ENCODE measurements around the gene KLF14. TPM values are rescaled to one million over a fixed set of nuclear protein-coding genes. Genes with fewer than 3 reads are reported as not detected.
"Not testable (repeated sequence)": the region's sequence is repeated elsewhere in the genome, so short reads cannot be mapped to it uniquely, and the experiment has no call there.

The KLF14 gene
- total RNA-seq, 1 donor from 2014 or later, result 0.07 TPM

DNA sequence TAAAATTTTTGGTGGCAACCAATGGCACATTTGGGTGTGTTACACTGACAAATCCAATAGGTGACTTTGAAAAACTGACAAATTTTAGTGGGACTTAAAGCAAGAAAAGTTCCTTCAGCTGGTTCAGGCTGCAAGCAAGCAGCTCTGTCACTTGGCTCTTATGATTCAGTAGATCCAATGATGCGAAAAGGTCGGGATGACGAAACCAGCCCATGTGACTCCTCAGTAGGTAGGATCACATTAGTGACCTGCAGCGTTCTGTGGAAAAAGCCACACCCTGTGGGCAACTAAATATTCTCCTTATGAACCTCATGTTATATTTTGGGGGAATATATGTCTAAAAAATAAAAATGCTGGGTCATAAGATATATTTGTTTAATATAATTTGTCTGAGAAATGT is 34.3 kb downstream of the KLF14 start:
- Mint-ChIP-seq H3K36me3 (ENCODE audit: low read depth, unreplicated experiment) (no peaks in the 10 kb centered on the region), H3K4me3 (ENCODE audit: unreplicated experiment) (no peak overlapping the region), H3K27me3 (ENCODE audit: low read depth, unreplicated experiment) (peaks cover 5% of the 10 kb centered on the region), H3K4me1 (ENCODE audit: low read depth, unreplicated experiment) (no peaks in the 10 kb centered on the region), H3K27ac (ENCODE audit: unreplicated experiment) (no peak overlapping the region), H3K9me3 (ENCODE audit: unreplicated experiment) (peaks cover 2% of the 10 kb centered on the region)
- H2AFZ ChIP-seq (ENCODE audit: low read depth, low read length), result no peak overlapping the region
- H3K36me3 ChIP-seq (ENCODE audit: insufficient read depth, low read length), result no peaks in the 10 kb centered on the region
- DNase-seq (ENCODE audit: low read depth) (no peak), FAIRE-seq (no peak)
- no peak overlapping the region for H3K9ac ChIP-seq (ENCODE audit: low read length)
- TF ChIP-seq CTCF (IDR thresholded peaks at IDR 0.05; ENCODE audit: insufficient read depth, low read depth, low read length) (no peak), EZH2 (IDR thresholded peaks at IDR 0.05; ENCODE audit: insufficient read depth, low read length) (no peak)
- no peak overlapping the region for H3K27ac ChIP-seq (ENCODE audit: low read depth, low read length)
- no peaks in the 10 kb centered on the region for H3K79me2 ChIP-seq (ENCODE audit: insufficient read depth, low read length)
- H3K4me2 ChIP-seq (ENCODE audit: low read length), result no peak overlapping the region
- H3K4me1 ChIP-seq (ENCODE audit: insufficient read depth, low read length), result no peaks in the 10 kb centered on the region
- H3K9me3 ChIP-seq (ENCODE audit: insufficient read depth, low read depth, low read length), result no peaks in the 10 kb centered on the region
- no peak overlapping the region for H3K4me3 ChIP-seq (ENCODE audit: insufficient read depth, low read depth, low read length)
- H3K27me3 ChIP-seq (ENCODE audit: insufficient read depth, low read length), result peaks cover 3% of the 10 kb centered on the region
- H4K20me1 ChIP-seq (ENCODE audit: insufficient read depth, low read length), result no peaks in the 10 kb centered on the region

DNA sequence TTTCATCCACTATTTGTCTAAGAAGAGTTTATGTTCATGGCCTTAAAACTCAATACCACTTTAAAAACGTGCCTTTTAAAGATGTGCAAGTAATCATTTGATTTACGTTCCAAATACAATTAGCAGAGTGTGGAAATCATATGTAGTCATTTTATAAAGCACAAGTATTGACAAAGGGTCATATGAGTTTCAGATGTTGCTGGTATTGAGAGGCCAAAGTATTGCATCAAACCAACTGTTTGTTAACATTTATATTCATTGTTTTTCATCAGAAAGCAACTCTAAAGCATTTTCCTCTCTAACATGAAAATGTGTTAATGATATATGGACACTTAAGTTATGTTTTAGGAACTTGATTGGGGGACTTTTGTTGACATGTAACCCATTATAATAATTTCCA is 36.2 kb downstream of the KLF14 start:
- H3K4me3 ChIP-seq (ENCODE audit: insufficient read depth, low read depth, low read length), result no peak overlapping the region
- Mint-ChIP-seq H3K27me3 (ENCODE audit: low read depth, unreplicated experiment) (peaks cover 5% of the 10 kb centered on the region), H3K27ac (ENCODE audit: unreplicated experiment) (no peak overlapping the region), H3K36me3 (ENCODE audit: low read depth, unreplicated experiment) (no peaks in the 10 kb centered on the region), H3K9me3 (ENCODE audit: unreplicated experiment) (peaks cover 2% of the 10 kb centered on the region), H3K4me1 (ENCODE audit: low read depth, unreplicated experiment) (no peaks in the 10 kb centered on the region), H3K4me3 (ENCODE audit: unreplicated experiment) (no peak overlapping the region)
- TF ChIP-seq CTCF (IDR thresholded peaks at IDR 0.05; ENCODE audit: insufficient read depth, low read depth, low read length) (no peak), EZH2 (IDR thresholded peaks at IDR 0.05; ENCODE audit: insufficient read depth, low read length) (no peak)
- H3K27me3 ChIP-seq (ENCODE audit: insufficient read depth, low read length), result peaks cover 3% of the 10 kb centered on the region
- H4K20me1 ChIP-seq (ENCODE audit: insufficient read depth, low read length), result no peaks in the 10 kb centered on the region
- H3K36me3 ChIP-seq (ENCODE audit: insufficient read depth, low read length), result no peaks in the 10 kb centered on the region
- H3K79me2 ChIP-seq (ENCODE audit: insufficient read depth, low read length), result no peaks in the 10 kb centered on the region
- H3K9ac ChIP-seq (ENCODE audit: low read length), result no peak overlapping the region
- H2AFZ ChIP-seq (ENCODE audit: low read depth, low read length), result no peak overlapping the region
- H3K4me2 ChIP-seq (ENCODE audit: low read length), result no peak overlapping the region
- DNase-seq (ENCODE audit: low read depth), result no peak
- no peak overlapping the region for H3K27ac ChIP-seq (ENCODE audit: low read depth, low read length)
- FAIRE-seq, result no peak
- no peaks in the 10 kb centered on the region for H3K9me3 ChIP-seq (ENCODE audit: insufficient read depth, low read depth, low read length)
- no peaks in the 10 kb centered on the region for H3K4me1 ChIP-seq (ENCODE audit: insufficient read depth, low read length)

GRCh38 chr7:130695840-130696239 is 38.2 kb downstream of the KLF14 start:
- Histone ChIP-seq H3K36me3 (ENCODE audit: insufficient read depth, low read length) (no peaks in the 10 kb centered on the region), H3K9ac (ENCODE audit: low read length) (no peak overlapping the region), H3K79me2 (ENCODE audit: insufficient read depth, low read length) (no peaks in the 10 kb centered on the region), H3K4me2 (ENCODE audit: low read length) (no peak overlapping the region), H3K27me3 (ENCODE audit: insufficient read depth, low read length) (no peaks in the 10 kb centered on the region), H3K4me3 (ENCODE audit: insufficient read depth, low read depth, low read length) (no peak overlapping the region), H3K4me1 (ENCODE audit: insufficient read depth, low read length) (no peaks in the 10 kb centered on the region), H3K9me3 (ENCODE audit: insufficient read depth, low read depth, low read length) (no peaks in the 10 kb centered on the region), H4K20me1 (ENCODE audit: insufficient read depth, low read length) (no peaks in the 10 kb centered on the region), H2AFZ (ENCODE audit: low read depth, low read length) (no peak overlapping the region), H3K27ac (ENCODE audit: low read depth, low read length) (no peak overlapping the region)
- Mint-ChIP-seq H3K9me3 (ENCODE audit: unreplicated experiment) (peaks cover 2% of the 10 kb centered on the region), H3K4me1 (ENCODE audit: low read depth, unreplicated experiment) (no peaks in the 10 kb centered on the region), H3K27me3 (ENCODE audit: low read depth, unreplicated experiment) (peaks cover 5% of the 10 kb centered on the region), H3K4me3 (ENCODE audit: unreplicated experiment) (no peak overlapping the region), H3K27ac (ENCODE audit: unreplicated experiment) (no peak overlapping the region), H3K36me3 (ENCODE audit: low read depth, unreplicated experiment) (no peaks in the 10 kb centered on the region)
- DNase-seq (ENCODE audit: low read depth), result peak; percentile 26
- TF ChIP-seq EZH2 (IDR thresholded peaks at IDR 0.05; ENCODE audit: insufficient read depth, low read length), result no peak
- peak; percentile 61 for TF ChIP-seq CTCF (IDR thresholded peaks at IDR 0.05; ENCODE audit: insufficient read depth, low read depth, low read length)
- no peak for FAIRE-seq

DNA sequence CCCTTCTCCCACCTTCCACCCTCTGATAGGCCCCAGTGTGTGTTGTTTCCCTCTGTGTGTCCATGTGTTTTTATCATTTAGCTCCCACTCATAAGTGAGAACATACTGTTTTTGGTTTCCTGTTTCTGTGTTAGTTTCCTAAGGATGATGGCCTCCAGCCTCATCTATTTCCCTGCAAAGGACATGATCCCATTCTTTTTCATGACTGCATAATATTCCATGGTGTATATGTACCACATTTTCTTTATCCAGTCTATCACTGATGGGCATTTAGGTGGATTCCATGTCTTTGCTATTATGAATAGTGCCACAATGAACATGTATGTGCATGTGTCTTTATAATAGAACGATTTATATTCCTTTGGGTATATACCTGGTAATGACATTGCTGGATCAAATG is 41.6 kb downstream of the KLF14 start:
- H3K4me3 ChIP-seq (ENCODE audit: insufficient read depth, low read depth, low read length); H3K27ac ChIP-seq (ENCODE audit: low read depth, low read length); H3K9ac ChIP-seq (ENCODE audit: low read length); H3K9me3 Mint-ChIP-seq (ENCODE audit: unreplicated experiment); H3K27me3 Mint-ChIP-seq (ENCODE audit: low read depth, unreplicated experiment); H3K4me2 ChIP-seq (ENCODE audit: low read length); H3K4me3 Mint-ChIP-seq (ENCODE audit: unreplicated experiment); DNase-seq (ENCODE audit: low read depth); H2AFZ ChIP-seq (ENCODE audit: low read depth, low read length); H3K36me3 ChIP-seq (ENCODE audit: insufficient read depth, low read length); FAIRE-seq; H3K36me3 Mint-ChIP-seq (ENCODE audit: low read depth, unreplicated experiment); H3K4me1 Mint-ChIP-seq (ENCODE audit: low read depth, unreplicated experiment); H3K27ac Mint-ChIP-seq (ENCODE audit: unreplicated experiment); H3K79me2 ChIP-seq (ENCODE audit: insufficient read depth, low read length); H3K27me3 ChIP-seq (ENCODE audit: insufficient read depth, low read length); H3K9me3 ChIP-seq (ENCODE audit: insufficient read depth, low read depth, low read length); H3K4me1 ChIP-seq (ENCODE audit: insufficient read depth, low read length); H4K20me1 ChIP-seq (ENCODE audit: insufficient read depth, low read length): not testable (repeated sequence)
